ENCODE results near the gene MCF2L2.

DNA sequence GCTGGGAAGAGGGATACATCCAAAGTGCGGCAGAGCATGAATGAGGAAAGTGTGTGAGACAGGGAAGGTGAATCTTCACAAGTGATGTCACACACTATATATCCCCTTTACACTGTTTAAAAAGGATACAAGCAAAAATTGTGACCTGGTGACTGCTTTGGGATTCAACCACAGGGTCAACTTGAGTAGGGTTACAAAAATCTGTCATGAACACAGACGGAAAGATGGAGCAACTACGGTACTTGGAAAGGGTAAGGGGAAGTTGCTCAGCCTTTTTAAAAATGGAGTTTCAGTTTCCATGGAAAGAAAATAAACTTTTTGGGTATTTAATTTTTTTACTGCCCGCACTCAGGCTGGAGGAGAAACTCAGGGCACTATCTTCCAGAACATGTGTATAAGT lies 115.1 kb downstream of the MCF2L2 start:
- TF ChIP-seq CTCF (IDR thresholded peaks at IDR 0.05; ENCODE audit: low read depth, low read length), result no peak
- no peak for TF ChIP-seq MAX (IDR thresholded peaks at IDR 0.05; ENCODE audit: low read depth, low read length)

All from NB4 (cell line).